Activated CD4-positive, alpha-beta T cell treated with anti-CD3 and anti-CD28 coated beads for 36 hours (primary cell): Measurements from ENCODE around the gene ZMPSTE24. TPM values are rescaled to one million over a fixed set of nuclear protein-coding genes. Genes with fewer than 3 reads are reported as not detected.

Experiments used
- ATAC-seq: fragments of 200-7000 bp; cut with Tn5 transposase; one replicate; pipeline ENCODE4 v1.10.0; 2021; ENCODE audit warnings: mild to moderate bottlenecking, moderate library complexity
- CTCF ChIA-PET: fragments of 350-600 bp; sonication (Branson Sonifier 250); formaldehyde crosslinking; loops from one replicate; lab custom pipeline; 2021; ENCODE audit warnings: antibody characterized with exemption; lab: Charles Lee
- POLR2A ChIA-PET: fragments of 350-600 bp; sonication (Branson Sonifier 250); formaldehyde crosslinking; loops from one replicate; lab custom pipeline; 2021; ENCODE audit warnings: antibody characterized with exemption, inconsistent platforms; lab: Charles Lee
- DNase-seq: peaks from one replicate; pipeline ENCODE4 v3.0.0-alpha.2; 2020
- H3K27ac Mint-ChIP-seq: one replicate; pipeline ENCODE4 v1.8.0; 2021; ENCODE audit warnings: mixed read lengths
- H3K27me3 Mint-ChIP-seq: one replicate; pipeline ENCODE4 v1.8.0; 2021; ENCODE audit warnings: mixed read lengths
- H3K36me3 Mint-ChIP-seq: one replicate; pipeline ENCODE4 v1.8.0; 2021; ENCODE audit warnings: low read depth, mixed read lengths
- H3K4me1 Mint-ChIP-seq: one replicate; pipeline ENCODE4 v1.8.0; 2021; ENCODE audit warnings: mixed read lengths
- H3K4me3 Mint-ChIP-seq: one replicate; pipeline ENCODE4 v1.8.0; 2021; ENCODE audit warnings: mild to moderate bottlenecking, moderate library complexity, mixed read lengths
- H3K9me3 Mint-ChIP-seq: one replicate; pipeline ENCODE4 v1.8.0; 2021; ENCODE audit warnings: low read depth, mixed read lengths
- intact Hi-C, 2 experiments: fragments of 100-400 bp; cut with DNase I in 1 of 2; cut with micrococcal nuclease in 1 of 2; formaldehyde crosslinking; loops; one replicate each; pipeline versions ENCODE4 v1.14.2 to v1.15.1; 2022 to 2024; cut with DNase I, micrococcal nuclease
- total RNA-seq, 2 experiments: library from RNA; stranded (reverse); gene quantifications; one replicate each; pipeline ENCODE4 v1.2.3, GENCODE V29; 2021

Gene ZMPSTE24
- total RNA-seq, 2 experiments from 2014 or later, result 20.7 to 23.0 TPM

DNA sequence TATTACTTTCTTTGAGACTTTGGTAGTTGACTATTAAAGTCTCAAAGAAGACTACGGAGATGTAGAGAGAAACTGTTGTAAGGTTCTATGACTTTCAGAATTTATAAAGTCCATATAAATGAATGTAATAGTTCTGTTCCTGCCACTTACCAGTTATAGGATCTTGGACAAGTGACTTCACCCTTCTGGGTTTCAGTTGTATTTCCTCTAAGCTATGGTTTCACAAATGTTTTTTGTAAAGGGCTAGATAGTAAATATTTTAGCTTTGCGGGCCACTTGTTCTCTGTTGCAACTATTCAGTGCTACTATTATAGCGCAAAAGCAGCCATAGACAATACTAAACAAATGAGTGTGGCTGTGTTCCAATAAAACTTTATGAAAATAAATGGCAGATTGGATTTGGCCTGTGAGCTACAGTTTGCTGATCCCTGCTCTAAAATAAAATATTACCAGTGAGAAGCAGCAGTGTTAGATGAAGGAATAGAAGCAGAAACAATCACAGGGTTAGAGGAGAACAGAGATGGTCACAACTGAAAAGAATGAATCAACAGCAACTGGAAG, 14.7 kb downstream of the ZMPSTE24 start:
- CTCF ChIA-PET, result interaction anchor here (1.0 to 1.7 kb wide), 3 partner anchors 19 to 129 kb away, joined by 3 to 6 read pairs (median 3); no protein-coding TSS in a partner anchor
- ATAC-seq, result no peak
- H3K27me3 Mint-ChIP-seq, result no peaks in the 10 kb centered on the region
- peaks cover 23% of the 10 kb centered on the region for H3K4me1 Mint-ChIP-seq
- DNase-seq, result no peak
- intact Hi-C loops, result no loop called here
- H3K36me3 Mint-ChIP-seq, result peaks cover 49% of the 10 kb centered on the region
- peak overlapping the region; percentile 12 for H3K27ac Mint-ChIP-seq
- POLR2A ChIA-PET, result interaction anchor here (0.6 to 0.7 kb wide), 2 partner anchors 31 to 105 kb away, joined by 3 to 4 read pairs; no protein-coding TSS in a partner anchor
- no peaks in the 10 kb centered on the region for H3K9me3 Mint-ChIP-seq
- H3K4me3 Mint-ChIP-seq, result no peak overlapping the region

DNA sequence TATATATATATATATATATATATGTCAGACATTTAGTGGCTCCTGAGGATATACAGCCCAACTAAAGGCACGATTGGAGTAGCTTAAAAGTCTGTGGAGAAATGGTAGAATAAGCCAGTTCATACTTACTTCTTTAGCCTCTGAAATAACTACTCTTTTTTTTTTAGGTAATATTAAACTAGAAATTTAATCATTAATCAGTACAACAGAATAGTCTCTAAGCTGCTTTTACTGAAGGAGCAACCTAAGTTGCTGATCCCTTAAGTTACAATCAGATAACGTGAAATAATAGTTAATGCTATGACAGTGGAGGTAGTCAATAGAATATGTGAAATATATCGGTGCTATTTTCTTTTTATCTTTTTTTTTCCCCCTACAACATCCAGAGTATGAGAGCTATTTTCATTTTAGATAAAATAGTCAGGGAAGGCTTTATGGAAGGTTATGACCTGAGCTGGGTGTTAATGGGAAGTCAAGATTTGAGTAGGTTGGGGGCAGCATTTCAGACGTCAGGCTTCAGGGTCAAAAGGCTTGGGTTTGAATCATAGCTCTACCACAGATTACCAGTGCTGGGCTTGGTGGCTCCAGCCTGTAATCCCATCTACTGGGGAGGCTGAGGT, 15.6 kb downstream of the ZMPSTE24 start:
- no peak overlapping the region for H3K27ac Mint-ChIP-seq
- H3K4me1 Mint-ChIP-seq, result peaks cover 20% of the 10 kb centered on the region
- H3K4me3 Mint-ChIP-seq, result no peak overlapping the region
- no peaks in the 10 kb centered on the region for H3K9me3 Mint-ChIP-seq
- no peaks in the 10 kb centered on the region for H3K27me3 Mint-ChIP-seq
- DNase-seq (no peak), ATAC-seq (no peak)
- CTCF ChIA-PET, result interaction anchor here (0.6 to 1.7 kb wide), 8 partner anchors 18 to 132 kb away, joined by 3 to 6 read pairs (median 4); no protein-coding TSS in a partner anchor
- intact Hi-C loops, result no loop called here
- POLR2A ChIA-PET, result interaction anchor here (0.6 kb wide), 1 partner anchor 464 kb away, joined by 3 read pairs; no protein-coding TSS in a partner anchor
- peaks cover 44% of the 10 kb centered on the region for H3K36me3 Mint-ChIP-seq

DNA sequence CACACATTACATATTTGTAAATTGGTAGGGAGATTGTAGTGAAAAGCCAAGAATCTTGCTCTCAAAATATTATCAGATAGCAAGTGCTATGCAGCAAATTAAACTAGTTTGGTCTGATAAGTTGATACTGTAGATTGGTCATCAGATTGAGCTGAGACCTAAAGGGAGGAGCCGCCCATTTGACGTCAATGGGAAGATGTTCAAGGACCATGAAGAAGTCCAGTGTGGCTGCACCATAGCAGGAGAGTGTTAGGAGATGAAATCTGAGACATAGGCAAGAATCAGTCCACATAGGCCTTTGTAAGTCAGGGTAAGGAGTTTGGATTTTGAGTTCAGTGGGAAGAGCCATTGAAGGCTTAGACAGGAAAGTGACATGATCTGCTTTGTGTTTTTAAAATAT, 16.3 kb downstream of the ZMPSTE24 start:
- intact Hi-C loops, result no loop called here
- ATAC-seq (no peak), DNase-seq (no peak)
- ChIA-PET POLR2A (no interaction called here), CTCF (interaction anchor here (0.6 to 1.7 kb wide), 5 partner anchors 53 to 130 kb away, joined by 3 to 6 read pairs (median 4); no protein-coding TSS in a partner anchor)
- H3K4me1 Mint-ChIP-seq, result peaks cover 20% of the 10 kb centered on the region
- no peak overlapping the region for H3K4me3 Mint-ChIP-seq
- H3K27me3 Mint-ChIP-seq, result no peaks in the 10 kb centered on the region
- H3K27ac Mint-ChIP-seq, result no peak overlapping the region
- no peaks in the 10 kb centered on the region for H3K9me3 Mint-ChIP-seq
- peaks cover 44% of the 10 kb centered on the region for H3K36me3 Mint-ChIP-seq

DNA sequence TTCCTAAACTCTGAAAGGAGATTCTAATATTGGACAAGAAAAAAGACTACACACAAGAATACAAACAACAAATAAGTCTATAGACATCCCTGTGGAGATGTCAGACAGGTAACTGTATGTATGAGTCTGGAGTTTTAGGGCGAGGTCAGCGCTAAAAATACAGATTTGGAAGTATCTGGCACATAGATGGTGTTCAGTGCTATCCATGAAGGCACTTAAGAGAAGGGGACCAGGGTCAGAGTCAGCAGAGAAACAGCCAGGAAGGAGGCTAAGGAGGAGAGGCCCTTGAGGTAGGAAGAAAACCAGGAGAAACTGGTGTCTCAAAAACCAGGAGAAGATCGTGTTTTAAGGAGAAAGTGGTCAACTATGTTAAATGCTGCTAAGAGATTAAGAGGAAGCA, 18.1 kb downstream of the ZMPSTE24 start:
- ATAC-seq (no peak), DNase-seq (no peak)
- Mint-ChIP-seq H3K9me3 (no peaks in the 10 kb centered on the region), H3K4me3 (no peak overlapping the region), H3K27ac (peak overlapping the region; percentile 15), H3K27me3 (no peaks in the 10 kb centered on the region), H3K4me1 (peaks cover 7% of the 10 kb centered on the region), H3K36me3 (peaks cover 37% of the 10 kb centered on the region)
- intact Hi-C loops, result no loop called here
- ChIA-PET CTCF (no interaction called here), POLR2A (no interaction called here)

DNA sequence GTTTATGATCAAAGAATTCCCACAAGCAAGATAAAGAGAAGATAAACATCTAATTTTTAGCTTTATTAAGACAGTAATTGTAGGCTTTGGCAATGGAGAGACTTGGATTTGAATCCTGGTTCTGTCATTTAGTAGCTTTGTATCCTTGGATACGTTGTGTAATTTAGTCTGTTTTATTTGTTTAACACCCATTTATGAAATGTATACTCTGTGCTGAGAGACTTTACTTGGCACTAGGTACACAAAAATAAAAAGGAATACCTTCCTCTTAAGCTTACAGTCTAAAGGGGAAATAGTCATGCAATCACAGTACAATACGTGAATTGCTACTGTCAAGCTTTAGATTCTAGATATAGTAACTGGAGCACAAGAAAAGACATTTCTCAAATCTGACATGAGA, 23.8 kb downstream of the ZMPSTE24 start:
- no peak for DNase-seq
- ATAC-seq, result no peak
- H3K36me3 Mint-ChIP-seq, result peaks cover 17% of the 10 kb centered on the region
- H3K4me3 Mint-ChIP-seq, result no peak overlapping the region
- CTCF ChIA-PET, result interaction anchor here (1.0 to 2.8 kb wide), 9 partner anchors 11 to 144 kb away, joined by 3 to 15 read pairs (median 4); no protein-coding TSS in a partner anchor
- intact Hi-C loops, result no loop called here
- H3K4me1 Mint-ChIP-seq, result no peaks in the 10 kb centered on the region
- POLR2A ChIA-PET, result interaction anchor here (0.7 to 1.4 kb wide), 2 partner anchors 17 to 119 kb away, joined by 3 to 4 read pairs; no protein-coding TSS in a partner anchor
- no peaks in the 10 kb centered on the region for H3K9me3 Mint-ChIP-seq
- H3K27ac Mint-ChIP-seq, result no peak overlapping the region
- no peaks in the 10 kb centered on the region for H3K27me3 Mint-ChIP-seq

DNA sequence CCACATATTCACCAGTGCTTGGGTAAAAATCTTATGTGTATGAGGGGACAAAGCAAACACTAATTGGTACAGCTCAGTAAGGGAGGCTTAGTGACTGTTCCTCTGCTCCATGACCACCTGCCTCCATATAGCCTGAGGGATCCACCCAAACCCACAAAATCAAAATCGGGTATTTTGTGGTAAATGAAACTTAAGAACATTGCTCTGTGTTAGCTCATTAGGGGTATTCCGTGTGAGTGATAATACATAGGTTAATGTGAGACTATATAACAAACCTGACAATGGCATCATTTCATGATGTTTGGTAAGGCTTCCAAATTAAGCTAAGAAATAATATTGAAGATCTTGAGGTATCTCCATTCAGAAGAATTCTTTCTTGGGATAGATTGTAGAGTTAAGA, 33.3 kb downstream of the ZMPSTE24 start:
- H3K4me3 Mint-ChIP-seq, result no peak overlapping the region
- H3K9me3 Mint-ChIP-seq, result no peaks in the 10 kb centered on the region
- CTCF ChIA-PET, result interaction anchor here (0.9 to 3.6 kb wide), 9 partner anchors 10 to 147 kb away, joined by 3 to 15 read pairs (median 4); no protein-coding TSS in a partner anchor
- ATAC-seq (no peak), DNase-seq (no peak)
- POLR2A ChIA-PET, result interaction anchor here (0.5 kb wide), 1 partner anchor 201 kb away, joined by 3 read pairs; no protein-coding TSS in a partner anchor
- intact Hi-C loops, result no loop called here
- peaks cover 36% of the 10 kb centered on the region for H3K36me3 Mint-ChIP-seq
- H3K4me1 Mint-ChIP-seq, result no peaks in the 10 kb centered on the region
- H3K27ac Mint-ChIP-seq, result peak overlapping the region; percentile 35
- no peaks in the 10 kb centered on the region for H3K27me3 Mint-ChIP-seq

DNA sequence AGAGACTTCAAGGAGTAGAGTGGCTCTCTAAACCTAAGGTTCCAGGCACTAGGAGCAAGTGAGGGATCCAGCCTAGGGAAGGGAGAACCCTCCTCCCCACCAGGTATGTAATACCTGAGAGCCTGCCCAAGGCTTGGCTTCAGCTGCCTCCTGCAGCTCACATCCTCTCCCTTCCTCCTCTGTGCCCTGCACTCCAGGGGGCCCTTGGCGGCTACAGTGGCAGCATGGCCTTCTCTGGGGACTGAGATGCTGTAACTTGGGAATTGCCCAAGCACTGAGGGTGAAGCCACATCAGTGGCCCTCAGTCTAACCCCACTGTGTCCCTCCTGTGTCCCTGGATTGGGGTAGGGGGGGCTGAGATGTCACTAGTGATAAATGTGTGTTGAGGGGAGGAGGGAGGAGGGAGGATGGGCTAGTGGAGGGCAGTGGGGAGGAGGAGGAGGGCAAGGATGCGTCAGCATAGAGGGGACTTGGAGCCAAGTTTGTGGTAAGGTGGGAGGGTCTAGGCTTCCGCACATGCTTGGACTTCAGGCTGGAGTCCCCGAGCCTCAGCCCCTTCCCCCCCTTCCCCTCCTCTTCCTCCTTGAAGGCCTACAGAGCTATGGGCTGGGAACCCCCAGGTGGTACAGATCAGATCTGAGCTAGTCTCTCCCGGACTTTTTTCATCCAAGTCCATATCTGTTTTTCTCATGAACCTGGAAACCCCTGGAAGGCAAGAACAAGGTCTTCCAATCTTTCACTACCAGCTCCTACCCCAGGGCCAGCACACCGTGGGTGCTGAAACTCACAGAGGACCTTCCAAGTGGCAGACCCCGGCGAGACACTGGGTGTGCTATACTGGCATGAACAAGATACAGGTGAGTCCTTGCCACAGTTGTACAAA, 41.6 kb downstream of the ZMPSTE24 start:
- ChIA-PET POLR2A (no interaction called here), CTCF (interaction anchor here (0.6 kb wide), 1 partner anchor 285 kb away, joined by 3 read pairs; no protein-coding TSS in a partner anchor)
- H3K36me3 Mint-ChIP-seq, result no peaks in the 10 kb centered on the region
- DNase-seq, result no peak
- H3K4me1 Mint-ChIP-seq, result no peaks in the 10 kb centered on the region
- H3K9me3 Mint-ChIP-seq, result no peaks in the 10 kb centered on the region
- intact Hi-C loops, result no loop called here
- H3K27me3 Mint-ChIP-seq, result no peaks in the 10 kb centered on the region
- H3K27ac Mint-ChIP-seq, result no peak overlapping the region
- no peak overlapping the region for H3K4me3 Mint-ChIP-seq
- no peak for ATAC-seq

DNA sequence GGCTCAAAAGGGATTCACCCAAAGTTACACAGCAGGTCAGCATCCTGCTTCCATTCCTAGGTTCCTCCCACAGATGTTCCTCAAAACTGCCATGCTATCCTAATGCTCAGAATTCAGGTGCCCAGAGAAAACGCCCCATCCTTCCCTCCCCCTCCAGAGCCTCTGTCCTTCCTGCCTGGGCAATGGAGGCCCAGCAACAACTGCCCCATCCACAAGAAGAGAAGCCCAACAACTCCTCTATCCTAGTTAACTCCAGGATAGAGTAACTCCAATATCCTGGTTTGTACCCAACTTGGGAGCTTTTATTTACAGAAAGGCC, 42.2 kb downstream of the ZMPSTE24 start:
- no peaks in the 10 kb centered on the region for H3K27me3 Mint-ChIP-seq
- no peak for DNase-seq
- H3K36me3 Mint-ChIP-seq, result no peaks in the 10 kb centered on the region
- no peak overlapping the region for H3K4me3 Mint-ChIP-seq
- no peak overlapping the region for H3K27ac Mint-ChIP-seq
- H3K4me1 Mint-ChIP-seq, result no peaks in the 10 kb centered on the region
- ChIA-PET POLR2A (no interaction called here), CTCF (interaction anchor here (0.7 kb wide), 1 partner anchor 31 kb away, joined by 3 read pairs; no protein-coding TSS in a partner anchor)
- H3K9me3 Mint-ChIP-seq, result no peaks in the 10 kb centered on the region
- intact Hi-C loops, result no loop called here
- ATAC-seq, result no peak

DNA sequence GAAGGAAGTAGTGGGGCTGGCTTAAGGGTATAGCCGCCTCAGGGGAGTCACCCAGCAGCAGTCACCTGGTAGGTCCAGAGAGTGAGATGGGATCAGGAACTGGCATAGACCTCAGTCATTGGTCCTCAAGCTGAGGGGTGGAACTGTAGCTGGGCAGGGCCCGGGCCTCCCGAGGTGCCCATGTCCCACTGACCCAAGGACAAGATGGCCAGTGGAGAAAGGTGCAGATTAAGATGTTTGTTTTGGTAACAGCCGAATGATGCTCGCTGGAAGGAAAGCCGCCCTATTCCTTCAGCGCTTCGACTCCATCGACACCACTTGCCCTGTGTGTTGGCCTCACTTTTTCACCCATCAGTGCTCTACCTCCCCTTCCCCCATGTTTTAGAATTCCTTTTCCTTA, 42.6 kb downstream of the ZMPSTE24 start:
- Mint-ChIP-seq H3K27me3 (no peaks in the 10 kb centered on the region), H3K4me3 (no peak overlapping the region), H3K9me3 (no peaks in the 10 kb centered on the region), H3K36me3 (no peaks in the 10 kb centered on the region), H3K27ac (no peak overlapping the region), H3K4me1 (no peaks in the 10 kb centered on the region)
- ATAC-seq, result no peak
- no peak for DNase-seq
- CTCF ChIA-PET, result interaction anchor here (0.7 kb wide), 1 partner anchor 32 kb away, joined by 3 read pairs; no protein-coding TSS in a partner anchor
- intact Hi-C loops, result no loop called here
- POLR2A ChIA-PET, result no interaction called here

DNA sequence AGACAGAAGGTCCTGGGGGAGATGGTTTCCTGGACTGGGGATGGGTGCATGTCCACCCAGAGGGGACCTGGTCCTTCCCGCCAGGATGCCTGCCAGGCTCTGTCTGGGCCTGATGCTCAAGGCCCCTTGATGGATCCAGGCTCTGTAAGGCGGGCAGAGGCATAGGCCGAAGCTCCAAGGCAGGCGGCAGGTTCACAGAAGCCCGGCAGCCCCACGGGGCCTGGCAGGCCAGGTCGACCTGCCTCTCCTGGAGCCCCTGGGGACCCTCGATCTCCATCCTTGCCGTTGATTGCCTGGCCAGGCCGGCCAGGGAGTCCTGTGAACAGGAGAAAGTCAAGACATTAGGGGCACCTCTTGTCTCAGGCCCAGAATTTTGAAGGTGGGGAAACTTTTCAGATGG, 43.0 kb downstream of the ZMPSTE24 start:
- no peaks in the 10 kb centered on the region for H3K27me3 Mint-ChIP-seq
- intact Hi-C loops, result no loop called here
- H3K4me3 Mint-ChIP-seq, result no peak overlapping the region
- POLR2A ChIA-PET, result no interaction called here
- ATAC-seq, result no peak
- no peaks in the 10 kb centered on the region for H3K9me3 Mint-ChIP-seq
- CTCF ChIA-PET, result interaction anchor here (1.1 kb wide), 1 partner anchor 14 kb away, joined by 4 read pairs; no protein-coding TSS in a partner anchor
- no peak overlapping the region for H3K27ac Mint-ChIP-seq
- H3K36me3 Mint-ChIP-seq, result no peaks in the 10 kb centered on the region
- no peak for DNase-seq
- no peaks in the 10 kb centered on the region for H3K4me1 Mint-ChIP-seq
